Measurements from ENCODE around the gene ZNF525. TPM values are rescaled to one million over a fixed set of nuclear protein-coding genes. Genes with fewer than 3 reads are reported as not detected.
"Not testable (repeated sequence)": the region's sequence is repeated elsewhere in the genome, so short reads cannot be mapped to it uniquely, and the experiment has no call there.

The ZNF525 gene
- total RNA-seq, 1 donor from 2014 or later, result 12.8 TPM

DNA sequence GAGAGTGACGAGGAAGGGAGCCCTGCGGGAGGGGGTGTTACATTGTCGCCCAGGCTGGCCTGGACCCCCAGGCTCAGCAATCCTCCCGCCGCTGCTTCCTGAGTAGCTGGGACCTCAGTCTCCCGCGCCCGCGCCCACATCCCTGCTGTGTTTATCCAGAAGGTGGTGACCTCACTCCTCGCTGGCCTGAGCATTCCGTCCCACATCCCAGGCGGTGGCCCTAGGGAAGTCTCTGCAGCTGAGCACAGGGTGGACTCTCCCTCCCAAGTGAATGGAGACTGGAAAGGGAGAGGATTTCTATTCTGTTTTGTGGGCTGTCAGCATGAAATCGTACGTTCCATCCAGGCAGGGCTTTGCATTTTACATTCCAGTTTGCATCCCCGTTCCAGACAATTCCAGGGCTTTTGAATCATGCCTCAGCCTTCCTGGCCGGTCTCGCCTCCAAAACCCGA is 29.0 kb downstream of the ZNF525 start:
- Histone ChIP-seq H3K36me3 (peaks cover 16% of the 10 kb centered on the region), H3K4me1 (peaks cover 15% of the 10 kb centered on the region), H3K27ac (peak overlapping the region; percentile 82), H3K4me3 (peak overlapping the region; percentile 73), H3K9me3 (no peaks in the 10 kb centered on the region), H3K27me3 (ENCODE audit: low read depth) (no peaks in the 10 kb centered on the region)
- intact Hi-C loops (cut with DNase I), result no loop called here
- TF ChIP-seq, protein P1, sequence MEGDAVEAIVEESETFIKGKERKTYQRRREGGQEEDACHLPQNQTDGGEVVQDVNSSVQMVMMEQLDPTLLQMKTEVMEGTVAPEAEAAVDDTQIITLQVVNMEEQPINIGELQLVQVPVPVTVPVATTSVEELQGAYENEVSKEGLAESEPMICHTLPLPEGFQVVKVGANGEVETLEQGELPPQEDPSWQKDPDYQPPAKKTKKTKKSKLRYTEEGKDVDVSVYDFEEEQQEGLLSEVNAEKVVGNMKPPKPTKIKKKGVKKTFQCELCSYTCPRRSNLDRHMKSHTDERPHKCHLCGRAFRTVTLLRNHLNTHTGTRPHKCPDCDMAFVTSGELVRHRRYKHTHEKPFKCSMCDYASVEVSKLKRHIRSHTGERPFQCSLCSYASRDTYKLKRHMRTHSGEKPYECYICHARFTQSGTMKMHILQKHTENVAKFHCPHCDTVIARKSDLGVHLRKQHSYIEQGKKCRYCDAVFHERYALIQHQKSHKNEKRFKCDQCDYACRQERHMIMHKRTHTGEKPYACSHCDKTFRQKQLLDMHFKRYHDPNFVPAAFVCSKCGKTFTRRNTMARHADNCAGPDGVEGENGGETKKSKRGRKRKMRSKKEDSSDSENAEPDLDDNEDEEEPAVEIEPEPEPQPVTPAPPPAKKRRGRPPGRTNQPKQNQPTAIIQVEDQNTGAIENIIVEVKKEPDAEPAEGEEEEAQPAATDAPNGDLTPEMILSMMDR (IDR thresholded peaks at IDR 0.05), result no peak
- ATAC-seq (peak; percentile 31 to 57), DNase-seq (peak; percentile 66)

- Histone ChIP-seq H3K36me3 (peaks cover 23% of the 10 kb centered on the region), H3K4me1 (peaks cover 15% of the 10 kb centered on the region), H3K27ac (peak within 1 kb of the TSS; percentile 82), H3K9me3 (no peaks in the 10 kb centered on the region), H3K4me3 (peak within 1 kb of the TSS; percentile 73), H3K27me3 (ENCODE audit: low read depth) (no peaks in the 10 kb centered on the region)
- DNase-seq (peak; percentile 96), ATAC-seq (peak; percentile 100)
- intact Hi-C loops (cut with DNase I), result no loop called here
- TF ChIP-seq, protein P1 (IDR thresholded peaks at IDR 0.05), result peak; percentile 52
Measured at GRCh38 chr19:53394974-53395839, 29.7 kb downstream of the ZNF525 start, which contains the start of gene ZNF765. Gene ZNF765, plus strand, starts transcription at chr19:53395149. Its CDS starts 2,867 bp downstream, at chr19:53398016.

GRCh38 chr19:53395840-53396524 is 30.5 kb downstream of the ZNF525 start:
- H3K27me3 ChIP-seq (ENCODE audit: low read depth); H3K9me3 ChIP-seq; H3K27ac ChIP-seq; intact Hi-C loops (cut with DNase I); DNase-seq; ATAC-seq: not testable (repeated sequence)
- Histone ChIP-seq H3K36me3 (peaks cover 30% of the 10 kb centered on the region), H3K4me3 (peak overlapping the region; percentile 73), H3K4me1 (peaks cover 15% of the 10 kb centered on the region)

DNA sequence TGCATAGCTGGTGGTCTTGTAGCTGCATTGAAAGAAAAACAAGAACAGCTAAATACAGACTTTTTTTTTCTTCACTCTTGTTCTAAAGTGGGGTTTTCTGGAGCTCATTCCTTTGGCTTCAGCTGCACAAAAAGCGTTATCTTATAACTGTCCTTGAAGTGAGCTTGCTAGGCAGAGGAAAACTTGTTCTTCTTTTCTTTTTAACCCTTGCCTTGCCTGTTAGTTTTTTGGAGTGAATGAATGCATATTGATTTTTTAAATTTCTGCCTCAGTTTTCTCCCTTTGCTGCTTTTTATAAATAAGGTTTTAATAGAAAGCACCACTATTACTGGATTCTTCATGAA is 31.0 kb downstream of the ZNF525 start:
- no peak overlapping the region for H3K27ac ChIP-seq
- DNase-seq (no peak), ATAC-seq (no peak)
- TF ChIP-seq, protein P1 (IDR thresholded peaks at IDR 0.05), result no peak
- H3K4me1 ChIP-seq, result peaks cover 15% of the 10 kb centered on the region
- H3K4me3 ChIP-seq, result peak overlapping the region; percentile 73
- H3K9me3 ChIP-seq, result no peaks in the 10 kb centered on the region
- H3K27me3 ChIP-seq (ENCODE audit: low read depth), result no peaks in the 10 kb centered on the region
- peaks cover 32% of the 10 kb centered on the region for H3K36me3 ChIP-seq
- intact Hi-C loops (cut with DNase I), result no loop called here

DNA sequence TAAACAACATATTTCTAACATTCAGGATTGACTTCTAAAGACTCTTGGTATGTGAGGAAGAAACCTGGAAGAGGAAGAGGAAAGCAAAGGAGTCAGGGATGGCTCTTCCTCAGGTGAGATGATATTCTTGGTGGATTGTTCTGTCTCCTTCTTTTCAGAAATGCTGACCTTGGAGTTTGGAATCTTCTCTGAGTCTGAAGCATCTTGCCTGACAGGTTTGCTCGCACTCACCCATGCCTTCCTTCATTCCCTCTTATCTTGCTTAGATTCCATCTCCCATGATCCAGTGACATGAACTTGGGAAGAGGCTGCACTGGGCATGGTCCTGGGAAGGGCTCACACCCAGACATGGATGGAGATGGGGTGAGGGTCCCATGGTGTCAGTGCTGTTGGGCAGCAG is 32.4 kb downstream of the ZNF525 start:
- ATAC-seq; intact Hi-C loops (cut with DNase I); H3K27me3 ChIP-seq (ENCODE audit: low read depth); H3K27ac ChIP-seq; DNase-seq; H3K9me3 ChIP-seq; H3K4me3 ChIP-seq: not testable (repeated sequence)
- Histone ChIP-seq H3K36me3 (peaks cover 44% of the 10 kb centered on the region), H3K4me1 (peaks cover 15% of the 10 kb centered on the region)

- H3K4me1 ChIP-seq, result no peaks in the 10 kb centered on the region
- ATAC-seq, result no peak
- intact Hi-C loops (cut with DNase I), result no loop called here
- H3K9me3 ChIP-seq, result peaks cover 77% of the 10 kb centered on the region
- H3K27me3 ChIP-seq (ENCODE audit: low read depth), result no peaks in the 10 kb centered on the region
- TF ChIP-seq, protein P1 (IDR thresholded peaks at IDR 0.05), result no peak
- no peak overlapping the region for H3K27ac ChIP-seq
- DNase-seq, result no peak
- H3K4me3 ChIP-seq, result no peak overlapping the region
- peaks cover 43% of the 10 kb centered on the region for H3K36me3 ChIP-seq
Measured at GRCh38 chr19:53409505-53410204, 44.1 kb downstream of the ZNF525 start.

DNA sequence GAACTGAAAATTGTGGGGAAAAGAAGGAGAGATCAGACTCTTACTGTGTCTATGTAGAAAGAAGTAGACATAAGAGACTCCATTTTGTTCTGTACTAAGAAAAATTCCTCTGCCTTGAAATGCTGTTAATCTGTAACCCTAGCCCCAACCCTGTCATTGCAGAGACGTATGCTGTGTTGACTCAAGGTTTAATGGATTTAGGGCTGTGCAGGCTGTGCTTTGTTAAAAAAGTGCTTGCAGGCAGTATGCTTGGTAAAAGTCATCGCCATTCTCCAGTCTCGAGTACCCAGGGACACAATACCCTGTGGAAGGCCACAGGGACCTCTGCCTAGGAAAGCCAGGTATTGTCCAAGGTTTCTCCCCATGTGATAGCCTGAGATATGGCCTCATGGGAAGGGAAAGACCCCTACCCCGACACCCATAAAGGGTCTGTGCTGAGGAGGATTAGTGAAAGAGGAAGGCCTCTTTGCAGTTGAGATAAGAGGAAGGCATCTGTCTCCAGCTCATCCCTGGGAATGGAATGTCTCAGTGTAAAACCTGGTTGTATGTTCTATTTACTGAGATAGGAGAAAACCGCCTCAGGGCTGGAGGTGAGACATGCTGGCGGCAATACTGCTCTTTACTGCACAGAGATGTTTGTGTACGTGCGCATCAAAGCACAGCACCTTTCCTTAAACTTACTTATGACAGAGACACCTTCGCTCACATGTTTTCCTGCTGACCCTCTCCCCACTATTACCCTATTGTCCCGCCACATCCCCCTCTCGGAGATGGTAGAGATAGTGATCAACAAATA is 55.2 kb downstream of the ZNF525 start:
- H3K27ac ChIP-seq; DNase-seq; H3K4me3 ChIP-seq; intact Hi-C loops (cut with DNase I); H3K27me3 ChIP-seq (ENCODE audit: low read depth); H3K9me3 ChIP-seq; H3K4me1 ChIP-seq; H3K36me3 ChIP-seq; ATAC-seq: not testable (repeated sequence)
